A375 (cell line): ENCODE data around the gene SUPT6H. TPM values are rescaled to one million over a fixed set of nuclear protein-coding genes. Genes with fewer than 3 reads are reported as not detected.

Experiments used
- small RNA-seq: library from RNA; depleted of rRNA; stranded (forward); fragments of <200 nt; gene quantifications from one replicate; pipeline ENCODE3, GENCODE V24; 2014
- total RNA-seq: library from RNA; depleted of rRNA; stranded (reverse); fragments of >200 nt; shearing (Covaris generic); gene quantifications from 2 replicates; pipeline ENCODE4 v1.2.3, GENCODE V29; 2014; rRNA removed

SUPT6H gene
- 61.7 and 66.9 TPM in 2 replicates for total RNA-seq

DNA sequence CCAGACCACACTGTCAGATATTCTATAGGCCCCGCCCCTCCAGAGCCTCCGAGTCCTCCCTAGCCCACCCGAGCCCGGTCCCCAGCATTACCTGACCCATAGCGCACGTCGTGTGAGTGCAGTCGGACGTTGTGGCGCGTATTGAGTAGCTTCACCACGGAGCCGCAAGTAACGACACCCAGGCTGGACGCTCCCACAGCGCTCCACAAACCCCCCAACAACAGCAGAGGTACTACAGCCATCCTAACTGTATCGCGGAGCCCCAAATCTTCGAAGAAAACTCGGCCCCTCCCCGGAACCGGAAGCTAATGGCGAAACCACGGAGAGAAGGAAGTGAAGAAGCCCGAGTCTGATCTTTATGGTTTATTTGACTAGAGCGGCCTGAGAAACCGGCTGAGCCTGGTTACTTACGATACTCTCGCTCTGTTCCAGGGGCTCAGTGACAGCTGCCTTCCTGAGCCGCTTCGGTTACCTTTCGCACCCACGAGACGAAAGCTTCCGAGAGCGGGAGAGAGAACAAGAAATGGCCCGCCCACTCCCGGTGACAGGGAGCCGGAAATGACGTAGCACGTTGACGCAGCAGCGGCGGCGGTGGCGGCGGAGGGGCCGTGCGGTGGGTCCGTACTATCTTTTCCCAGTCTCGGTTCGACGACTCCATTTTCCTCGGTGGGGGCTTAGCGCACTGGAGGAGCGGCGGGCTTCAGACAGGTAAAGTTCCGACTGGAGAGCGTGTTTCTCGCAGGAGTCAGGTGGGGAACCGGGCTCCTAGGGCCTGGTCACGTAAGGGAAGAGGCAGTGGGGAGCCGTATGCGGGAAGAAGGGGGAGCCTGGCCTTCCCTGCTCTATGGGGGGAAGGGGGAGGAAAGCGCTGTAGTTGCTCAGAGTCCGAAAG, at the start of gene SUPT6H, which contains the start of gene SDF2:
TSS of gene SUPT6H (plus strand) at position 571 of the 892 bp plus-strand sequence. CDS start 11,197 bp downstream, outside the sequence.
TSS of gene SDF2 (minus strand) at position 272 of the 892 bp plus-strand sequence. CDS start at position 242, 30 bp downstream.

DNA sequence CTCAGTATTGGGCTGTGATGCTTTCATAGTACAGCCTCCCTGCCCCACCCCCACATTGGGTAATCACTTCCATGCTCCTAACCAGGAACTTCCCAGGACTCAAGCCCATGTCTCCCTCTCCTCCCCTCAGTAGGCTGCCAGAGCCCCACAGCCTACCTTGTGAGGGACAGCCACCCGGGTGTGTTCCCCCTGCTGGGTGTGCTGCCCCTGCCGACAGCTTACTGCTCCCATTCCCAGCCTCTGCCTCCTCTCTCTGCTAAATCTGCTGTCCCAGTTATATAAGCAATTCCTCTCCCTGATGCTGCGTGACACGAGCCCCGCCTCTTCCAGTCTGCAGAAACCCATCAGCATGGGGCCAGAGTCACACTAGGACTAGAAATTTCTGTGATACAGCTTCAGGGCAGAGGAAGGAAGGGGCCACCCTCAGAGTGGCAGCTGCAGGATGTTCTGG, 48.0 kb upstream of the SUPT6H start, which contains the start of gene RSKR:
TSS of gene RSKR (minus strand) at position 255 of the 451 bp plus-strand sequence. CDS start at position 231, 24 bp downstream.

GRCh38 chr17:28644787-28645575, 17.0 kb upstream of the SUPT6H start, which contains the start of gene BLTP2:
BLTP2 (minus strand) TSS chr17:28645158; CDS start chr17:28645056, 102 bp downstream.

DNA sequence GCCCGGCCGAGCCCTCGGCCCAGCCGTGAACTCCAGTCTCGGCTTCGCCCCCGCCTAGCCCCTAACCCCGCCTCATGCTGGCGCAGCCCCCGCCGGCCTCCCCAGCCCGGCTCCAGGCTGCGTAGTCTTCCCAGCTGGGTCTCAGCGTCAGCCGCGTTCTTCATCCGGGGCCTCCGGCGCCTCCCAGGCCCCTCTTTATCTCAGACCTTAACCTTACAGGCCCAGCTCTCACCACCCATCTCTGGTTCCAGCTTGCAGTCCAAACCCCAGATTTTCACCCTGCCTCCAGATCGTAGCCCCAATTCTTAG, 49.7 kb downstream of the SUPT6H start, which contains the start of gene PROCA1:
TSS of gene PROCA1 (minus strand) at position 166 of the 309 bp plus-strand sequence. CDS start 228 bp downstream, outside the sequence.

GRCh38 chr17:28717578-28718332, 55.8 kb downstream of the SUPT6H start, which contains the start of gene RAB34:
RAB34 (minus strand) TSS chr17:28717868; CDS start chr17:28717266, 602 bp downstream.

DNA sequence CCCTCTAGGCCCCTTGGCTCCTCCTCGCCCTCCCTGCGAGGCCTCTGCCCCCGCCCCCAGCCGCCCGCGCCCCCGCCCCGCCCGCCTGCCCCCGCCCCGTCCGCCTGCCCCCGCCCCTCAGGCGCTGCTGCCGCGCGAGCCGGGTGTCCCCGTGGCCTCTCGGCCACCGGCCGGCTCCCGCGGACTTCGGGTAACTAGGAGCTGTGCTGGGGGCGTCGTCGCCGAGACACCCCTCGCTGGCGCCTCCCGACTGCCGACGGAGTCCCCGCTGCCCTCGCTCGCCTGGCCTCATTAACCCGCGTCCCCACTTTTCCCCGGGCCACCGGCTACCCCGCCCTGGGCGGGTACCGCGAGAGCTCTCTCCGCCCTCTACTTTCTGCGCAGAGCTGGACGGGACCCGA, 64.2 kb downstream of the SUPT6H start, which contains the start of gene TLCD1:
TSS of gene TLCD1 (minus strand) at position 8 of the 401 bp plus-strand sequence. CDS start 136 bp downstream, outside the sequence.

DNA sequence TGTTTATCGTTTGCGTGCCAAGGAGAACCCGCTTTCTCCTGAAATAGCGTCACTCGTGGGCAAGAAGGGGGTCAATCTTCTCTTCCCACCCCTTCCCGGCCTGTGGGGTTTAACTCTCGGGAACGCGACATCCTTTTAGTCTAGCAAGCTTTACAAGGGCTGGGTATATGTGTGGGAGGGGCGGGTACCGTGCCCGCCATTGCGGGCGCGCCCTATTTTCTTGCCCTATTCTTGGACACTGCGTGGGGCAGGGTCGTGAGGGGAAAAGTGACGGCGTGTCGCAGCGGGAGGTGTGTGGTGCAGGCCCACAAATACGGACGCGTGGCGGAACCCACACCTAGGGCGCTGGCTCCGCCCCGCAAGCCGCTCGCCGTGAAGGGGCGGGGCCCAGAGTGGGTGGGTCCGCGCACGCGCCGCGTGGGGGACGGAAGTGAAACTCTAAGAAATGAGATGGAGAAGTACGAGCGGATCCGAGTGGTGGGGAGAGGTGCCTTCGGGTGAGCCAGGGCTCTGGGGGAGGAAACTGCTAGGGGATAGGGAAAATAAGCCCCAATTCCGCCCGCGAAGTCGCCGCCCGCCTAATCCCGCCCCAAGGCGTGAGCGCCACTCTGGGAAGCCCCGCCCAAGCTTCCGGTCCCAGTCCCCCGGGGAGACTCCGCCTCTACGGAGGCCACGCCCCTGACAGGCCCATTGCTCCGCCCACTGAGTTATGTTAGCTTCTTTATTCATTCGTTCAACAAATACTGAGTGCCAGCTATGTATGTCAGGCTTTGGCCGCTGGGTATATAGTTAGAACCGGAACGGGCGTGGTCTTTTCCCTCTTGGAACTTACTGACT, 66.6 kb downstream of the SUPT6H start, which contains the start of gene NEK8:
TSS of gene NEK8 (plus strand) at position 425 of the 837 bp plus-strand sequence. CDS start at position 451, 26 bp downstream.

DNA sequence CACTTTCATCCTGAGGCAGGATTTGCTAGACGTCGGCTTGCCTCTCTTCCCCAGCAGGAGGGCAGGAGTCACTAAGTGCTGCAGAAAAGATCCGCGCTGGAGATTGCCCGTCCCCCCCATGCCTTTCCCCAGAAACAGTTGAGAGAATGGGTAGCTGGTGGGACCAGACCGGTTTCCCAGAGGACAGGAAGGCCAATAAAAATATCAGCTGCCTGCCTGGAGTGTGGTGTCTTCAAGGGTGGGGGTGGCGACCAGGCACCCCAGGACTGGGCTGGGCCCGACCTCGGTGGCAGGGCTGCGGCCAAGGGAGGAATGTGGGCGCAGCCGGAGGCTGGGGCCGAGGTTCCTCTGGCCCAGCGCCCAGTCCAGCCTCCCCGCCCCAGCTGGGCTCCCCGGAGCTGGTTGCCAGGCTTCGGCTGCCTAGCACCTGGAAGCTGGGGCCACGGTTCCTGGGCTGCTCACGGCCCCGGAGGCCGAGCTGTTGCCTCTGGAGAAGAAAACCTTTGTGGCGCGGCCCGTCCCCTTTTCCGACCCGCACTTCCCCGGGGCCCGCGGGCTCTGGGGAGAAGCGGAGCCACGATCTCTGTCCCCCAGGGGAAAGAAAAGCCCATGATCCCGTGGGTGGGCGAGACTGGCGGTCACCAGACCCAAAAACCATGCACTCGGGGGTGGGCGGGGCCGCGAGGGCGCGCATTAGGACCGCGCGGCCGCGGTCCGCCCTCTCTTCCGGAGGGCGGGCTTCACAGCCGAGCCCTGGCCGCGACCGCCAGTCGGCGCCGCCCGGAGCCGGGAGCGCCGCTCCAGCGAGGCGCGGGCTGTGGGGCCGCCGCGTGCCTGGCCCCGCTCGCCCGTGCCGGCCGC, 81.5 kb downstream of the SUPT6H start, which contains the start of gene TRAF4:
TSS of gene TRAF4 (plus strand) at position 769 of the 861 bp plus-strand sequence. CDS start 102 bp downstream, outside the sequence.

Small RNA genes lying within 50 kb of the gene (small RNA-seq; reads per million reads assigned to genes)
- gene SNORD42A (not detected), gene SNORD42B (not detected), gene SNORD4A (not detected), gene SNORD4B (not detected)

Other genes with a start within 250 kb of the SUPT6H start
- not detected in 2 replicates for gene SLC13A2, start 188.6 kb upstream of the SUPT6H start, total RNA-seq
- gene FOXN1, start 155.9 kb upstream of the SUPT6H start, total RNA-seq = 0.11 TPM in 1 of 2 replicates, not detected in the other
- 41.9 and 42.8 TPM in 2 replicates for gene UNC119, start 109.6 kb upstream of the SUPT6H start, total RNA-seq
- 64.5 and 79.7 TPM in 2 replicates for gene PIGS, start 90.7 kb upstream of the SUPT6H start, total RNA-seq
- gene ALDOC, start 85.3 kb upstream of the SUPT6H start, total RNA-seq = 116 and 133 TPM in 2 replicates
- 97.4 and 108 TPM in 2 replicates for gene SPAG5, start 63.2 kb upstream of the SUPT6H start, total RNA-seq
- gene RSKR, start 48.0 kb upstream of the SUPT6H start, total RNA-seq = 6.3 and 7.8 TPM in 2 replicates
- 114 and 124 TPM in 2 replicates for gene BLTP2, start 17.0 kb upstream of the SUPT6H start, total RNA-seq
- gene SDF2, start 299 bp upstream of the SUPT6H start, total RNA-seq = 44.1 and 50.7 TPM in 2 replicates
- gene PROCA1, start 49.7 kb downstream of the SUPT6H start, total RNA-seq = 7.3 and 10.3 TPM in 2 replicates
- 217 and 273 TPM in 2 replicates for gene RAB34, start 55.7 kb downstream of the SUPT6H start, total RNA-seq
- gene RPL23A, start 57.8 kb downstream of the SUPT6H start, total RNA-seq = 965 and 1,132 TPM in 2 replicates
- 16.1 and 18.9 TPM in 2 replicates for gene TLCD1, start 64.0 kb downstream of the SUPT6H start, total RNA-seq
- 2.7 and 3.1 TPM in 2 replicates for gene NEK8, start 66.6 kb downstream of the SUPT6H start, total RNA-seq
- 91.1 and 92.0 TPM in 2 replicates for gene TRAF4, start 81.8 kb downstream of the SUPT6H start, total RNA-seq
- 10.9 and 11.8 TPM in 2 replicates for gene FAM222B, start 180.6 kb downstream of the SUPT6H start, total RNA-seq
- gene ERAL1, start 192.8 kb downstream of the SUPT6H start, total RNA-seq = 24.2 and 35.3 TPM in 2 replicates
- gene FLOT2, start 235.5 kb downstream of the SUPT6H start, total RNA-seq = 36.3 and 39.4 TPM in 2 replicates
- 19.3 and 20.6 TPM in 2 replicates for gene DHRS13, start 240.9 kb downstream of the SUPT6H start, total RNA-seq